ES-I3 (cell line): ENCODE results near the gene DHX58.

Experiments
- H3K36me3 ChIP-seq: 2 replicates; pipeline ENCODE4 v1.6.1; 2013; ENCODE audit warnings: mild to moderate bottlenecking, low read length, control low read depth, moderate library complexity; ENCODE audit not compliant: insufficient read depth
- H3K4me1 ChIP-seq: 2 replicates; pipeline ENCODE4 v1.6.1; 2013; ENCODE audit warnings: mild to moderate bottlenecking, control low read depth, low read length; ENCODE audit not compliant: insufficient read depth
- H3K9ac ChIP-seq: 2 replicates; pipeline ENCODE4 v1.6.1; 2013; ENCODE audit warnings: low read depth, mild to moderate bottlenecking, low read length, moderate library complexity
- H3K9me3 ChIP-seq: 2 replicates; pipeline ENCODE4 v1.6.1; 2013; ENCODE audit warnings: mild to moderate bottlenecking, low read length, moderate library complexity; ENCODE audit not compliant: control insufficient read depth, insufficient read depth

Gene DHX58

DNA sequence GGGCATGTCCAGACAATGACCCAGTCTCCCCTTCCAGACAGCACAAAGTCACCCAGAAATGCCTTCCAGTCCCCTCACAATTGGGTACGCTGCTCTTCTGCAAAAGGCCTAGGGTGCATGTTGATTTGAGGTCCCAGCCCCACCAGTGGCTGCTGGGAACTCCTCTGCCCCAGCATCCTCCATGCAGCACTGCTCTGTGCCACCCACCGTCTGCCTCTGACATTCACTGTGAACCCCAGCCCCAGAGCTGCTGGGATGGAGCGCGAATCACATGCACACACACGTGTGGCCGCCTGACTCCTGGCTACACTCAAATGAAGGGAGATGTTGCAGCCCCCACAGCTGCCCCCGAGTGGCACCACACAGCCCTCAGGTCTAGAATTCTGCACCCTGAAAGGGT is 60.9 kb downstream of the DHX58 start:
- H3K9ac ChIP-seq, result peak overlapping the region; percentile 2; the same call in 1 of the 2 replicates
- H3K4me1 ChIP-seq, result peaks cover 24% of the 10 kb centered on the region
- H3K36me3 ChIP-seq, result no peaks in the 10 kb centered on the region
- no peaks in the 10 kb centered on the region for H3K9me3 ChIP-seq
